Uterus (tissue), 2 donors: Measurements from ENCODE around the gene CNTNAP5.

Experiments used
- CTCF ChIP-seq, 4 experiments: fragments of 200-600 bp in 2 of 4; fragments of 450-650 bp in 2 of 4; sonication (generic) in 2 of 4; IDR thresholded peaks; one replicate each; pipeline ENCODE4 v1.5.1; 2016 to 2019; ENCODE audit warnings: antibody characterized with exemption in 4 of 4, mild to moderate bottlenecking in 2 of 4, moderate library complexity in 1 of 4
- POLR2A ChIP-seq, 2 donors: fragments of 450-650 bp; IDR thresholded peaks; one replicate each; pipeline ENCODE4 v1.6.1; 2016; ENCODE audit warnings: antibody characterized with exemption in 2 of 2, mild to moderate bottlenecking in 1 of 2, moderate library complexity in 1 of 2

- TF ChIP-seq POLR2A (IDR thresholded peaks at IDR 0.05) (no peak), CTCF (IDR thresholded peaks at IDR 0.05) (no peak)
These were observed 189.0 kb downstream of the CNTNAP5 start for GRCh38 chr2:124213977-124214587.
